UCSD-AML1 (cell line): ENCODE measurements around the gene TBC1D22B.

Experiments used
- DNase-seq: peaks from one replicate; lab custom pipeline; 2025; ENCODE audit not compliant: unreplicated experiment; lab: John Stamatoyannopoulos, UW

TBC1D22B gene

DNA sequence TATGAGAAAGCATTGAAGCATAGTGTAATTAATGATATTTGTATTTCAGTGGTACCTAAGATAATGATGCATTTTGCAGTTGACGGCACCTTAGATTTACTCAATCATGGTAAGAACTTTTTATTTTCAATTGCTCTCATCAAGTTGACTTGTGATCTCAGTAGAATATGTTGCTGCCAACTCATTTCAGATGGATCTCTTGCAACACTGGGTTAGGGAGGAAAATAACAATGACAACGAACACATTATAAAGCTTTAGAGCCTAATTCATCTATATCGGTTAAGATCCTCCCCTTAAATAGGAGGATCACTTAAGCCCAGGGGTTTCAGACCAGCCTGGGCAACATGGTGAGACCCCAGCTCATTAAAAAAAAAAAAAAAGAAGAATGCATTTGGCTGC, 18.0 kb upstream of the TBC1D22B start:
- DNase-seq = no peak

- DNase-seq = peak; percentile 82
These were observed 17.4 kb upstream of the TBC1D22B start for GRCh38 chr6:37239950-37240713.

DNA sequence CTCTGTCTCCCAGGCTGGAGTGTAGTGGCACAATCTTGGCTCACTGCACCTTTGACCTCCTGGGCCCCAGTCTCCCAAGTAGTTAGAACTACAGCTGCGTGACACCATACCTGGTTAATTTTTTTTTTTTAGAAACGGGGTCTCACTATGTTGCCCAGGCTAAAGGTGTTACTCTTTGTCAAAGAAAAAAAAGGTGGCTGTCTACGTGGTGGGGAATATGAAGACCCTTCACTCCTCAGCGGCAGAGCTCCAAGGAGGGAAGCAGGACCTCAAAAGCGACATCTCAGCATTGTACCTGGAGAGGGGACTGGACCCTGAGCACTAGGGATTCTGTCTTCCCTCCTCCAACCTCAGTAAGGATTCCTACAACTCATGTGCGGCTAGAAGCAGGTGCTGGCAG, 16.4 kb upstream of the TBC1D22B start:
- no peak for DNase-seq

DNA sequence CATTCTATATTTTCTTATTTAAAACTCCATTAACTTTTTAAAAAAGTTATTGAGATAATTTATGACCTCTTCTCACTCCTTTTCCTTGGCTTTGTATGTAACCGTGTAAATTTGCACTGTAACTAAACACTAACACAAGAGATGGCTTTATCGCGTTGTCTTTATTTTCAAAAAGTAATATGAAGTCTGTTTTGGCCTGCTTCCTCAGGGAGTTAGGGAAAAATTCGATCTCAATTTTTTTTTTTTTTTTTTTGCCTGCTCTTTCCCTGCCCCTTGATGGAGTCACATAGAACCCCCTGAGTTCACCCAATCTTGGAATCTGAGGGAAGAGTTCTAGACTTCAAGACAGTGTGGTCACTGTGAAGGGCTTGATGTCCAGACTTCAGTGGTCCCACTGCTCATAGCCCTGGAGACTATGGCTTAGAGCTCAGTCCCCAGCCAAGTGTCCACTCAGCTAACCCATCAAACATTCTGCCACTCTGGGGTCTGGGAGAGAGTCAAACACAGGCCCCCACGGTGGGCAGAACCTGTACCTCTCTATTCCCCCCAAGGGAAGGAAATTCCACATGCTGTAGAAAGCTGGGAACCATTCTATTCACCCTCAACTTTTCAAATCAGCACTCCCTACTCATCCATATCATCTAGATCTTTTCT, 15.7 kb upstream of the TBC1D22B start:
- DNase-seq = no peak

- DNase-seq = no peak
These were observed 15.0 kb upstream of the TBC1D22B start for GRCh38 chr6:37242429-37243052.

GRCh38 chr6:37243131-37243815, 14.3 kb upstream of the TBC1D22B start:
- DNase-seq = no peak

GRCh38 chr6:37243816-37244370, 13.7 kb upstream of the TBC1D22B start:
- no peak for DNase-seq

DNA sequence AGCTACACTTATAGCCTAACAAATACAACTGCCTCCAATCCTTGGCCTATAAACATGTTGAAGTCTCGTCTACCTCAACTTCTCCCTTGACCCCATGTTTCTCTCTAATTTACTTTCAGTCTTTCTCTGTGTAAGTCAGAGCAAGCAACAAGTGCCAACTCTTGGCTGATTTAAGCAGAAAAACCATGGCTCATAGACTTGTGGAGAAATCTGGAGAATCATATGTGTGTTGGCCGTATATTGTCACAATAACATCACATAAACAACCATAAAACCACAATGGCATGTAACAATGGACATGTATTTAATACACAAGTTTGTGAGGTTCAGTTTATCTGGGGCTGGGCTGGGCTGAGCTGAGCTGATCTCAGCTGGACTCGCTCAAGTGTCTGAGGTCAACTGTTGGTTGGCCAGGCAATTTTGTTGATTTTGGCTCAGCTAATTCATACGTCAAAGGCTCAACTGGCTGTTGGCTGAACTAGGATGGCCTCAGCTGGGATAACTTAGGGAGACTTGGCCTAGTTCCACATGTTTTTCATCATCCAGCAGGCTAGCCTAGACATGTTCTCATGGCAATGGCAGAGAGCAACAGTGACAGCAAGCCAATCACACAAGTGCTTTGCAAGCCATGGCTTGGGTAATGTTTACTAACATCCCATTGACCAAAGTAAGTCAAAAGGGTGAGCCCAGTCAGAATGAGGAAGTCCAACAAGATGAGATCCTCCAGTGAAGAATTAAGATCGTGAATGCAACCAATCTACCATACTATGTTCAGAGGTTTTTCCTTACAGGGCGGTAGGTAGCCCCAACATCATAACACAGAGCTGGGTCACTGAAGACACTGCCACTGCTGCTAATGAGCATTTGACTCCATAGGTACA, 12.9 kb upstream of the TBC1D22B start:
- DNase-seq = no peak

DNA sequence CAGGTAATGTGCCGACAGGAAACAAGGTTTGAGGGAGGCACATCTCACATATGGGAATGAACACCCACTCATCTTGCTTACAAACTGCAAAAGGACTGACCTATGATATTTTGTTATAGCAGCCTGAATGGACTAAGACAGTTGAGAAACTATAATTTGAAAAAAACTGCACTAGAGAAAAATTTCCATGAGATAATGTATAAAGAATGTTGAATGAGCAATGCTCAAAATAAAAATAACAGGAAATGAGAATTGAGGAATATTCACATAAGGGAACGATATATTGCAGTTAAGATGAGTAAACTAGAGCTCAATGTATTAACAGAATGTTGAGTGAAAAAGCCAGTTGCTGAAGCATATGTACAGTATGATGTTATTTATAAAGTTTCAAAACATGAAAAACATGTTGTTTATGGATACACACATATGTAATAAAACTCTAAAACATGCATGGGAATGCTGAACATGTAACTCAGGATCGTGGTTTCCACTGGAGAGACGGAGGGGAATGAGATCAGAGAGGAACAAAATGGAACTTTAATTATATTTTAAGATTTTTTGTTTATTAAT, 6.3 kb upstream of the TBC1D22B start:
- DNase-seq = no peak

GRCh38 chr6:37253486-37254007, 4.0 kb upstream of the TBC1D22B start:
- DNase-seq = no peak

GRCh38 chr6:37254881-37255280, 2.7 kb upstream of the TBC1D22B start:
- DNase-seq = no peak

- DNase-seq = no peak
These were observed 766 bp upstream of the TBC1D22B start for GRCh38 chr6:37256692-37257319.

GRCh38 chr6:37257320-37257633, 295 bp upstream of the TBC1D22B start:
- DNase-seq = no peak

- no peak for DNase-seq
These were observed 983 bp downstream of the TBC1D22B start for GRCh38 chr6:37258405-37259105.

DNA sequence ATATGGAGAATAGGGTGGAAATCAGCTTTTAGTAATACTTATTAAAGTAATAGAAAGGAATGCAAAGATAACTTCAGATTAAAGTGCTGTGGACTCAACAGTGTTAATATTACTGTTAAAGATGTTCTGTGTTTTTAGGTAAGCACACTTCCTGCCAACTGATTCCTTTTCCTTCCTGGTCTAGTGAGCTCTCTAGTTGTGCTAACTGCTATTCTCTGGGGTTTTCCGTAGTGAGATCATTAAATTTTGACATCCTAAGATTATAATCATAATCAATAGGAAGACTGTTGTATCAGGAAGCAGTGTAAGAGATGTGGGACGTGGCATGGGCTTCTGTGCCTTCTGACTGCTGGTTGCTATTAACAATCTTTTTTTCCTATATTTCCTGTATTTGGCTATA, 1.6 kb downstream of the TBC1D22B start:
- DNase-seq = no peak

DNA sequence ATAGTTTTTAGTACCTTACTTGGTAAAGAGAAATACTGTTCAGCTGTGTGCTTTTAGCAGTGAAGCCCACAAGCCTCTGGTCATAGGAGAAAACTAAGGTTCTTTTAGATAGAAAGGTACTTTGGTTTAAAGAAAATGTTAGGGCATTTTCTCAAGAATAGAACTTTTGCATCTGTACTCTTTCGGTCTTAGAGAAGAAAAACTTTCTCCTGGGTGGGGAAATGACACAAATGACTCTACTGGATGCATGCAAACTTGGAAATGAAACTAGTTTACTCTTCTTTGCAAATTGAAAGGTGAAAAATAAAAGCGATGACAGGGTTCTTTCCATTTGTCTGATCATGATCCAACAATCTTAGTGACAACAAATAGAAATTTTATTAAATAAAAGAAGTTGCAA, 2.5 kb downstream of the TBC1D22B start:
- DNase-seq = no peak

DNA sequence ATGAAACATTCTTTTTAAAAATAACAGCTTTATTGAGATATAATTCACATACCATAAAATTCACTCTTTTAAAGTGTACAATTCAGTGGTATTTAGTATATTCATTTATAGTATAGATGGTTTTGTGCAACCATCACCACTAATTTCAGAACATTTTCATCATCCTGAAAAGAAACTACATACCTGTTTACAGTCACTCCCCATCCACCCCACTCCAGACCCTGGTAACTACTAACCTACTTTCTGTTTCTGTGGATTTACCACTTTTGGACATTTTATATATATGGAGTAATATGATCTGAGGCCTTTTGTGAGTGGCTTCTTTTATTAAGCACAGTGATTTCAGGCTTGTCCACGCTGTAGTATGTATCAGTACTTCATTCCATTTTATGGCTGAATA, 2.9 kb downstream of the TBC1D22B start:
- DNase-seq = no peak

DNA sequence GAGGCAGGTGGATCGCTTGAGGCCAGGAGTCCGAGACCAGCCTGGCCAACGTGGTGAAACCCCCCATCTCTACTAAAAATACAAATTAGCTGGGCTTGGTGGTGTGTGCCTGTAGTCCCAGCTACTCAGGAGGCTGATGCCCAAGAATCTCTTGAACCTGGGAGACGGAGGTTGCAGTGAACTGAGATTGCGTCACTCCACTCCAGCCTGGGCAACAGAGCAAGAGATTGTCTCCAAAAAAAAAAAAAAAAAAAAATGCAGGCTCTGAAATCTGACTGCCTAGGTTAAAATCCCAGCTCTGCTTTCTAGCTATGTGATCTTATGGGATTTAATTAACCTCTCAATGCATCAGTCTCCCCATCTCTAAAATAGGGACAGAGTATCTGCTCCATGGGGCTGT, 3.6 kb downstream of the TBC1D22B start:
- no peak for DNase-seq

- no peak for DNase-seq
These were observed 5.0 kb downstream of the TBC1D22B start for GRCh38 chr6:37262446-37263026.
